A549 treated with GW870086 at 1 μM for 4 hours (cell line): ENCODE results near the gene BCL7A. TPM values are rescaled to one million over a fixed set of nuclear protein-coding genes. Genes with fewer than 3 reads are reported as not detected.

Experiments
- total RNA-seq: library from RNA; stranded (reverse); fragments of 200-300 nt; extraction: Qiagen RNA extraction; gene quantifications from 5 replicates; pipeline ENCODE4 v1.2.3, GENCODE V29; 2022; ENCODE audit warnings: low read depth

BCL7A gene
- total RNA-seq: 9.6 to 12.2 TPM (median 11.6 TPM) in 5 replicates

GRCh38 chr12:122021822-122022392 is at the start of gene BCL7A:
Gene BCL7A (plus strand): TSS chr12:122021884. CDS start chr12:122022092, 208 bp downstream.

DNA sequence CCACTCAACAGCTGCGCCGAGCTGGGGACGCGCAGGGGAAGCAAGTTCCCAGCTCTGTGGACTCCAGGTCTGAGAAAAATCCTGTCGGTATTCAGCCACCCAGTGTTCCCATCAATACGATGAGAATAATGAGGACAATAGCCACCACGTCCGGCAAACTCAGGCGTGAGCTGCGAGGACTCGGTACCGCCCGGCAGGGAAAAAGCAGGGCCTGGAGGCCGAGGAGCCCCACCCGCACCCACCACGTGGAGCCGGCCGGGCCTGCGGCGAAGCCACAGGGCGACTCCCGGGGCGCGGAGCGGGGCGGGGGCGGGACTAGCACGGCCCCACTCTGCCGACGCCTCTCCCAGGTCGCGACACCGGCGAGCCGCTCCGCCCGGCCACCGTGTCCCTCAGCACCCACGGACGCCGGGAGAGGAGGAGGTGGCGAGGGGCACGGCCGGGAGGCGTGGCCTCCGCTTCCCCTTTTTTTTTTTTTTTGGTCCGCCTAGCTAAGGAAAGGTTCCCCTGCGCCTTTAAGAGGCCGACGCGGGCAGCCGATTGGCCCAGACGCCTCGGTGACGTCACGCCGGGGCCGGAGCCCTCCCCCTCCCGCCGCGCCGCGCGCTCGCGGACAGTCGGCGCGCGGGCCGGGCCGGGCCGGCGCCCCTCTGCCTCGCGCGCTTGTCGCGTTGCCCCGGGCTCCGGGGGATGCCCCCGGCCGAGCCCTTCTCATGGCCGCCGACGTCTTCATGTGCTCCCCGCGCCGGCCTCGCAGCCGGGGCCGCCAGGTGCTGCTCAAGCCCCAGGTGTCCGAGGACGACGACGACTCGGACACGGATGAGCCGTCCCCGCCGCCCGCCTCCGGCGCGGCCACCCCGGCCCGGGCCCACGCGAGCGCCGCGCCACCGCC is 56.7 kb downstream of the BCL7A start, which contains the start of gene MLXIP:
MLXIP (plus strand) TSS at position 616 of the 892 bp plus-strand sequence; CDS start at position 714, 98 bp downstream.

Other genes with a start within 250 kb of the BCL7A start
- 92.2 to 117 TPM (median 113 TPM) in 5 replicates for gene RHOF, start 228.2 kb upstream of the BCL7A start, total RNA-seq
- 10.2 to 14.7 TPM (median 13.0 TPM) in 5 replicates for gene SETD1B, start 217.9 kb upstream of the BCL7A start, total RNA-seq
- 1.6 to 2.2 TPM (median 2.0 TPM) in 5 replicates for gene HPD, start 163.0 kb upstream of the BCL7A start, total RNA-seq
- gene PSMD9, start 133.1 kb upstream of the BCL7A start, total RNA-seq: 113 to 168 TPM (median 127 TPM) in 5 replicates
- gene CFAP251, start 103.3 kb upstream of the BCL7A start, total RNA-seq: 1.4 to 2.3 TPM (median 1.5 TPM) in 5 replicates
- gene MLXIP, start 56.9 kb downstream of the BCL7A start, total RNA-seq: 35.4 to 51.5 TPM (median 46.3 TPM) in 5 replicates
- not detected in 5 replicates for gene IL31, start 152.3 kb downstream of the BCL7A start, total RNA-seq
- gene LRRC43, start 161.2 kb downstream of the BCL7A start, total RNA-seq: 0.26 to 0.36 TPM in 2 of 5 replicates, not detected in the others
- 0.55 to 2.5 TPM (median 0.96 TPM) in 5 replicates for gene B3GNT4, start 181.8 kb downstream of the BCL7A start, total RNA-seq
- 64.6 to 72.4 TPM (median 70.0 TPM) in 5 replicates for gene DIABLO, start 204.2 kb downstream of the BCL7A start, total RNA-seq
- gene VPS33A, start 244.6 kb downstream of the BCL7A start, total RNA-seq: 18.3 to 20.3 TPM (median 19.7 TPM) in 5 replicates